Rectal smooth muscle tissue (tissue), 1 donor: ENCODE measurements around the gene CAMSAP2.

Source experiments
- H3K27ac ChIP-seq: one replicate; pipeline ENCODE4 v1.7.0; 2013; ENCODE audit warnings: low read depth, low read length, inconsistent platforms
- H3K27me3 ChIP-seq: one replicate; pipeline ENCODE4 v1.7.0; 2013; ENCODE audit warnings: low read length; ENCODE audit not compliant: control insufficient read depth, insufficient read depth
- H3K36me3 ChIP-seq: one replicate; pipeline ENCODE4 v1.7.0; 2013; ENCODE audit warnings: low read length; ENCODE audit not compliant: control insufficient read depth, insufficient read depth
- H3K4me1 ChIP-seq: one replicate; pipeline ENCODE4 v1.7.0; 2013; ENCODE audit warnings: low read length; ENCODE audit not compliant: control insufficient read depth, insufficient read depth
- H3K4me3 ChIP-seq: one replicate; pipeline ENCODE4 v1.7.0; 2013; ENCODE audit warnings: low read length
- H3K9ac ChIP-seq: one replicate; pipeline ENCODE4 v1.7.0; 2013; ENCODE audit warnings: low read length

Gene CAMSAP2

GRCh38 chr1:200738327-200738948 lies at the start of gene CAMSAP2:
Gene CAMSAP2, plus strand, starts transcription at chr1:200738893. Its CDS starts 935 bp downstream, at chr1:200739828.
- H3K4me1 ChIP-seq = peaks cover 6% of the 10 kb centered on the region
- peak within 1 kb of the TSS; percentile 93 for H3K4me3 ChIP-seq
- peak within 1 kb of the TSS; percentile 92 for H3K9ac ChIP-seq
- no peaks in the 10 kb centered on the region for H3K36me3 ChIP-seq
- peak within 1 kb of the TSS; percentile 99 for H3K27ac ChIP-seq
- no peaks in the 10 kb centered on the region for H3K27me3 ChIP-seq

DNA sequence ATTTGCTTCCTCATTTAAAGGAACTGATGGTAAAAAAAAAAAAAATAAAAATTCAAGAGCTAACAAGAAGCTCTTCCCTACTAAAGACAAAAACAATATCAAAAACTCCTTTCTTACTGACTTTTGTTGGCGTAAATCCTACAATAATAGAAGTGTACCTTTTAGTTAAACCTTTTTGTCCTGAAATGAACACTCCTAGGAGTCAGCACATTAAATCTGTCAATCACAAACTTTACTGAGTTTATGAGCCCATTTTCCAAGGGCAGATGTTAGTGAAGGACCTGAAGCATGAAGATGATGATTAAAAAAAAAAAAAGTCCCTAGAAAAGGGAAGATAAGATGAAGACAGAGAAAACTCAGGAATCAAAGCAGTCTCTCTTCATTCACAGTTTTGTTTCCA lies 46.4 kb upstream of the CAMSAP2 start:
- Histone ChIP-seq H3K4me1 (no peaks in the 10 kb centered on the region), H3K27me3 (no peaks in the 10 kb centered on the region), H3K36me3 (no peaks in the 10 kb centered on the region), H3K9ac (no peak overlapping the region), H3K4me3 (no peak overlapping the region), H3K27ac (no peak overlapping the region)

GRCh38 chr1:200693327-200693726 lies 45.4 kb upstream of the CAMSAP2 start:
- Histone ChIP-seq H3K4me1 (no peaks in the 10 kb centered on the region), H3K27ac (no peak overlapping the region), H3K27me3 (no peaks in the 10 kb centered on the region), H3K36me3 (no peaks in the 10 kb centered on the region), H3K4me3 (no peak overlapping the region), H3K9ac (no peak overlapping the region)

DNA sequence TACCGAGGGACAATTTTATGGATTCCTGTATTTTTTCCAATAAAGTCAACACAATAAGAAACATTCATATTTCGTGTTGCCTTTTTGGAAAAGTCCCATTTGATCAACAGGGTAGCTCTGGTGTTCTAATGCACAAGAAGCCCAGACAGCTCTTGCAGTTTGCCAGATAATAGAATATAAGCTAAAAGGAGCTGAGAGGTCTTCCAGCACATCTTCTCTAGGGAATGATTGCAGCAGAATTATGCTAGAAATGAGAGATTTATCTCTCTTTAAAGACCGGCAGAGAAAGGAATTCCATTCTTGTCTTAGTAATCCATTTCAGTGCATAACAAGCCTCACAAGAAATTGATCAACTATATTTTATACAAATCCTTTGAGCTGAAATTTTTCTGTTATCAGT lies 44.0 kb upstream of the CAMSAP2 start:
- Histone ChIP-seq H3K4me3 (no peak overlapping the region), H3K27ac (no peak overlapping the region), H3K4me1 (no peaks in the 10 kb centered on the region), H3K36me3 (no peaks in the 10 kb centered on the region), H3K9ac (no peak overlapping the region), H3K27me3 (no peaks in the 10 kb centered on the region)

DNA sequence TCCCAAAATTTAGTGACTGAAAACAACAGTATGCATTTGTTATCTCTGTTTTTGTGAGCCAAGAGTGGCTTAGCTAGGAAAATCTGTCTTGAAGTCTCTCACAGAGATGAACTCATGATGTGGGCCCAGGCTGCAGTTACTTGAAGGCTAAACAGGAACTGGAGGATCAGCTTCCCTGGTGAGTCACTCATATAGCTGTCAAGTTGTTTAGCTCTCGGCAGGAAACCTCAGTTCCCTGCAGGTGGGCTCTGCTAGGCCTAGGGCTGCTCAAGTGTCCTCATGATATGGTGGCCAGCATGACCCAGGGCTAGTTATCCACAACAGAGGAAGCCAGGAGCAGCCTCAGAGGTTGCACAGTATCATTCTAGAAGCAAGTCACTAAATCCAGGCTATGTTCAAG lies 38.8 kb upstream of the CAMSAP2 start:
- H3K27ac ChIP-seq = no peak overlapping the region
- no peaks in the 10 kb centered on the region for H3K4me1 ChIP-seq

DNA sequence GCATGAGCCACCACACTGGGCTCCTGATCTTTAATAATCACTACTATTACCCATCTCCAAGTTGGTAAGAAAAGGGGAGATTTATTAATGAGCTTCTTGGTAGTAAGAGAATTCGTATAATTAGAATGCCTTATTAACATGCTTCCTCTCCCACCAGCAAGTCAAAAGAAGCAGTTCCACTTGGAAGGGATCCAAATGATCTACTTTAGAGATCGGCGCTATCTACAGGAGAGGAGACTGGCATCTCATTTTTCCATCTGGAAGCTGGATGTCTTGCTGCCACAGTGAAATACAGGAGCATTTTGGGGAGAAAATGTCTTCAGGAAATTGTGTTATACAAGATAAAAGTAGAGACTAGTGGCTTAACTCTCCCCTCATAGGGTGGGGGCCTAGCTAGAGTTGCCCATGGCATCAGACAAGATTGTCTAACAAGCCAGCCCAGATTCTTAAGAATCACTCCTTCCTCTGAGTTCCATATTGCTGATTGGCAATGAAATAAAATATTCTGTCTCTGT lies 33.6 kb upstream of the CAMSAP2 start:
- H3K27me3 ChIP-seq = no peaks in the 10 kb centered on the region
- H3K27ac ChIP-seq = no peak overlapping the region
- no peak overlapping the region for H3K4me3 ChIP-seq
- no peaks in the 10 kb centered on the region for H3K4me1 ChIP-seq
- no peak overlapping the region for H3K9ac ChIP-seq
- no peaks in the 10 kb centered on the region for H3K36me3 ChIP-seq

More for the DNA sequence above, 38.8 kb upstream of the CAMSAP2 start:
- no peak overlapping the region for H3K9ac ChIP-seq
- H3K4me3 ChIP-seq = no peak overlapping the region
- no peaks in the 10 kb centered on the region for H3K27me3 ChIP-seq
- H3K36me3 ChIP-seq = no peaks in the 10 kb centered on the region

GRCh38 chr1:200706111-200706814 lies 32.4 kb upstream of the CAMSAP2 start:
- H3K27me3 ChIP-seq = no peaks in the 10 kb centered on the region
- H3K4me1 ChIP-seq = no peaks in the 10 kb centered on the region
- H3K9ac ChIP-seq = no peak overlapping the region
- H3K36me3 ChIP-seq = no peaks in the 10 kb centered on the region
- H3K27ac ChIP-seq = no peak overlapping the region
- no peak overlapping the region for H3K4me3 ChIP-seq

GRCh38 chr1:200707116-200707515 lies 31.6 kb upstream of the CAMSAP2 start:
- no peaks in the 10 kb centered on the region for H3K4me1 ChIP-seq
- no peak overlapping the region for H3K9ac ChIP-seq
- H3K27me3 ChIP-seq = no peaks in the 10 kb centered on the region
- no peaks in the 10 kb centered on the region for H3K36me3 ChIP-seq
- no peak overlapping the region for H3K27ac ChIP-seq
- H3K4me3 ChIP-seq = no peak overlapping the region

DNA sequence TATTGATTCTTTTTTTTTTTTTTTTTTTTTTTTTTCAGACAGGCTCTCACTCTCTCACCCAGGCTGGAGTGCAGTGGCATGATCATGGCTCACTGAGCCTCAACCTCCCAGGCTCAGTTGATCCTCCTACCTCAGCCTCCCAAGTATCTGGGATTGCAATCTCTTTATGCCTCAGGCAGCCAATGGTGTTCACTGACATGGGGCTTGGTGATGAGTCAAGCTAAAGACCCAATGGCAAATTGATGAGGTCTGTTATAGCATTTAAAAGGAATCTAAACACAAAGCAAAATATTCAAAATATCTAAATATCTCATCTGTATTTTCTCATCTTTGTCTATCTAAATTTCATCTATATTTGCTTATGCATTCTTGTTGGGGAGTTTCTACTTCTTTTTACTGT lies 30.5 kb upstream of the CAMSAP2 start:
- no peaks in the 10 kb centered on the region for H3K4me1 ChIP-seq
- H3K27me3 ChIP-seq = no peaks in the 10 kb centered on the region
- no peaks in the 10 kb centered on the region for H3K36me3 ChIP-seq
- H3K9ac ChIP-seq = no peak overlapping the region
- H3K27ac ChIP-seq = no peak overlapping the region
- no peak overlapping the region for H3K4me3 ChIP-seq

DNA sequence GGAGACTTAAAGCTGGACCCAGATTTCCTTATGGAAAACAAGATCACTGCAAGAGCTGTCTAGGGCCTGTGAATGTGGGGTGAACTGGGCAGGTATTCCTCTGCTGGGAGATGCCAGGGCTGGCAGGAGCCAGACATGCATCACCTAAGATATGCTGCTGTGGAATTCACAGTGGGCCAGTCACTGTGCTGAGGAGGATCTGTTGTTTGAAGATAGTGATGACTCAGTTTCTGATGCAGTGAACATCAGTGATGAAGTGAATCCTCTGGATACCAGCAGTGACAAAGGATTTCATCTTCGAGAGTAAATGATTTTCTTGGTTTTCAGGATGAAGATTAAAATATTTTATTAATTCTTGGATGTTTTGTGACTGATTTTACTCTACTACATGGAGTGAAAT lies 29.9 kb upstream of the CAMSAP2 start:
- Histone ChIP-seq H3K9ac (no peak overlapping the region), H3K27ac (no peak overlapping the region), H3K4me3 (no peak overlapping the region), H3K4me1 (no peaks in the 10 kb centered on the region), H3K36me3 (no peaks in the 10 kb centered on the region), H3K27me3 (no peaks in the 10 kb centered on the region)

GRCh38 chr1:200710166-200710565 lies 28.5 kb upstream of the CAMSAP2 start:
- no peaks in the 10 kb centered on the region for H3K4me1 ChIP-seq
- no peaks in the 10 kb centered on the region for H3K27me3 ChIP-seq
- no peak overlapping the region for H3K27ac ChIP-seq
- no peak overlapping the region for H3K9ac ChIP-seq
- no peak overlapping the region for H3K4me3 ChIP-seq
- no peaks in the 10 kb centered on the region for H3K36me3 ChIP-seq

GRCh38 chr1:200714504-200715187 lies 24.0 kb upstream of the CAMSAP2 start:
- H3K4me3 ChIP-seq = no peak overlapping the region
- no peaks in the 10 kb centered on the region for H3K27me3 ChIP-seq
- no peak overlapping the region for H3K9ac ChIP-seq
- H3K36me3 ChIP-seq = no peaks in the 10 kb centered on the region
- H3K27ac ChIP-seq = no peak overlapping the region
- H3K4me1 ChIP-seq = no peaks in the 10 kb centered on the region
